Osteoblast (primary cell): ENCODE data around the gene HCFC1R1. TPM values are rescaled to one million over a fixed set of nuclear protein-coding genes. Genes with fewer than 3 reads are reported as not detected.

Experiments used
- DNase-seq: peaks from one replicate; pipeline ENCODE4 v3.0.0; 2011; ENCODE audit warnings: low spot score, mixed read lengths; ENCODE audit not compliant: insufficient read length; ENCODE audit errors: missing footprints
- H2AFZ ChIP-seq: 2 replicates; pipeline ENCODE4 v1.6.0; 2011; ENCODE audit warnings: mild to moderate bottlenecking, low read length
- H3K27ac ChIP-seq: 2 replicates; pipeline ENCODE4 v1.5.1; 2011; ENCODE audit warnings: mild to moderate bottlenecking, low read depth, low read length, moderate library complexity
- H3K27me3 ChIP-seq: 2 replicates; pipeline ENCODE4 v1.6.0; 2012; ENCODE audit warnings: mild to moderate bottlenecking, control low read depth, inconsistent platforms, low read length, moderate library complexity; ENCODE audit not compliant: insufficient read depth
- H3K36me3 ChIP-seq: 2 replicates; pipeline ENCODE4 v1.5.1; 2011; ENCODE audit warnings: mild to moderate bottlenecking, low read length, control low read depth, moderate library complexity; ENCODE audit not compliant: insufficient read depth
- H3K4me1 ChIP-seq: 2 replicates; pipeline ENCODE4 v1.5.1; 2011; ENCODE audit warnings: mild to moderate bottlenecking, low read length, control low read depth, moderate library complexity; ENCODE audit not compliant: insufficient read depth
- H3K4me2 ChIP-seq: 2 replicates; pipeline ENCODE4 v1.6.0; 2011; ENCODE audit warnings: mild to moderate bottlenecking, low read length; ENCODE audit not compliant: insufficient read depth
- H3K4me3 ChIP-seq: fragments of 200-600 bp; sonication (generic); 3 replicates; pipeline ENCODE4 v1.5.1; 2012; ENCODE audit warnings: mild to moderate bottlenecking, low read length, inconsistent platforms; ENCODE audit not compliant: insufficient read depth
- H3K79me2 ChIP-seq: 2 replicates; pipeline ENCODE4 v1.6.0; 2012; ENCODE audit warnings: mild to moderate bottlenecking, low read length, control low read depth, inconsistent platforms; ENCODE audit not compliant: insufficient read depth
- H3K9me3 ChIP-seq: 2 replicates; pipeline ENCODE4 v1.5.1; 2011; ENCODE audit warnings: low read depth, low read length, control low read depth
- H4K20me1 ChIP-seq: 2 replicates; pipeline ENCODE4 v1.6.0; 2012; ENCODE audit warnings: mild to moderate bottlenecking, low read length, control low read depth; ENCODE audit not compliant: insufficient read depth
- CTCF ChIP-seq: IDR thresholded peaks from 2 replicates; pipeline ENCODE4 v1.5.1; 2011; ENCODE audit warnings: mild to moderate bottlenecking, low read depth, low read length, moderate library complexity; ENCODE audit errors: extremely low read depth
- total RNA-seq: library from RNA; depleted of rRNA; stranded (reverse); fragments of >200 nt; gene quantifications from 2 replicates; pipeline ENCODE4 v1.2.3, GENCODE V29; 2012

The HCFC1R1 gene
- total RNA-seq, 1 donor = 20.3 TPM

GRCh38 chr16:3003582-3004270 lies 20.0 kb downstream of the HCFC1R1 start:
- H3K4me3 ChIP-seq = no peak overlapping the region
- no peak overlapping the region for H3K4me2 ChIP-seq
- no peak overlapping the region for H3K27ac ChIP-seq
- no peaks in the 10 kb centered on the region for H4K20me1 ChIP-seq
- no peak for TF ChIP-seq CTCF
- DNase-seq = peak; percentile 100
- no peaks in the 10 kb centered on the region for H3K4me1 ChIP-seq
- no peaks in the 10 kb centered on the region for H3K79me2 ChIP-seq
- peaks cover 46% of the 10 kb centered on the region for H3K27me3 ChIP-seq
- H3K9me3 ChIP-seq = no peaks in the 10 kb centered on the region
- no peak overlapping the region for H2AFZ ChIP-seq
- no peaks in the 10 kb centered on the region for H3K36me3 ChIP-seq

DNA sequence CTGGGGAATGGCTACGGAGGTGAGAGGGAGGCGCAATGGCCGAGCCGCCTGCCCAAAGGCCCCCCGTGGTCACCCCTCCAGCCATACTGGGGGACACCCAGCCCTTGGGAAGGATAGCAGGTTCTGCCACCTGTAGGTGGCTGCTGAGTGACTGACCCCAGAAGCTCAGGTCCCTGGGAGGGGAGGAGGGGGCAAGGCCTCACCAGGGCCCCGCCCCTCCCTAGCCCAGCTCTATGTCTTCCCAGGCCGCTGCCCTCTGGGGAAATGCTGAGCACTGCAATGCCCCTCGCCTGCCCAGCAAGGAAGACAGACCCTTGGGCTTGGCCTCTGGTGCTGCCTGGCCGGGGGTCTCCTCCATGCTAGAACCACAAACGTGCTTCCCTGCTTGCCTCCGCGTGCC lies 22.4 kb downstream of the HCFC1R1 start:
- H3K27ac ChIP-seq = no peak overlapping the region
- no peaks in the 10 kb centered on the region for H3K79me2 ChIP-seq
- no peak overlapping the region for H3K4me2 ChIP-seq
- H3K36me3 ChIP-seq = no peaks in the 10 kb centered on the region
- H3K4me3 ChIP-seq = no peak overlapping the region
- no peak for TF ChIP-seq CTCF
- H3K4me1 ChIP-seq = no peaks in the 10 kb centered on the region
- peaks cover 37% of the 10 kb centered on the region for H3K27me3 ChIP-seq
- H4K20me1 ChIP-seq = no peaks in the 10 kb centered on the region
- H3K9me3 ChIP-seq = no peaks in the 10 kb centered on the region
- H2AFZ ChIP-seq = no peak overlapping the region
- DNase-seq = no peak

GRCh38 chr16:3000540-3000939 lies 23.2 kb downstream of the HCFC1R1 start:
- Histone ChIP-seq H3K27ac (no peak overlapping the region), H3K9me3 (no peaks in the 10 kb centered on the region), H3K79me2 (no peaks in the 10 kb centered on the region), H3K4me2 (no peak overlapping the region), H3K4me1 (no peaks in the 10 kb centered on the region), H4K20me1 (no peaks in the 10 kb centered on the region), H3K4me3 (no peak overlapping the region), H3K27me3 (peaks cover 33% of the 10 kb centered on the region), H2AFZ (no peak overlapping the region), H3K36me3 (no peaks in the 10 kb centered on the region)
- no peak for DNase-seq
- no peak for TF ChIP-seq CTCF

DNA sequence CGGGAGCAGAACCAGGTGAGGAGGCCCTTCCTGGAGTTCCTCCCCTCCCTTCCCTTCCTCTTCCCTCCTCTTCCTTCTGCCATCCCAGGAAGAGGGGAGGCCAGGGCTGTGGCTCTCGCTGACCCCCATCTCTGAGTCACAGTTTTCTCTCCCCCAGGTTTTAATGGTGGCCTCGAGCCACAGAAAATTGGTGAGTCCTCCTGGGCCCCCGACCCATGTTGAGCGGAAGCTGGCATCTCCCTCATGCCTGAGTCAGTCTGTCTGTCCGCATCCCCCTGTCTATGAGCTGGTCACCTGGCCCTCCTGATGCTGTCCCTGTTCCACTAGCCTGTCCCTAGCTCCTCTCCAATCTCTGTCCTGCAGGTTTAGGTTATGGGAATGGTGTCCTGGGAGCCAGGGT lies 23.8 kb downstream of the HCFC1R1 start:
- Histone ChIP-seq H3K27ac (no peak overlapping the region), H4K20me1 (no peaks in the 10 kb centered on the region), H3K4me3 (no peak overlapping the region), H3K27me3 (peaks cover 30% of the 10 kb centered on the region), H3K9me3 (no peaks in the 10 kb centered on the region), H2AFZ (no peak overlapping the region), H3K79me2 (no peaks in the 10 kb centered on the region), H3K4me2 (no peak overlapping the region), H3K36me3 (no peaks in the 10 kb centered on the region), H3K4me1 (no peaks in the 10 kb centered on the region)
- no peak for TF ChIP-seq CTCF
- DNase-seq = peak; percentile 86
